Stimulated activated memory B cell treated with anti-CD40 and anti-IgM and Interleukin-4, amounts not matched to agents 10 μg/mL and 1 μg/mL and 100 μg/mL, for 72 hours (primary cell): ENCODE measurements around the gene KPNA6.
"Not testable (repeated sequence)": the region's sequence is repeated elsewhere in the genome, so short reads cannot be mapped to it uniquely, and the experiment has no call there.

ENCODE experiments used
- ATAC-seq: fragments of 150-1000 bp; cut with Tn5 transposase; 2 replicates; pipeline ENCODE4 v1.10.0; 2021
- H3K27ac Mint-ChIP-seq: one replicate; pipeline ENCODE4 v1.8.0; 2022; ENCODE audit warnings: mild to moderate bottlenecking, mixed read lengths
- H3K27me3 Mint-ChIP-seq: one replicate; pipeline ENCODE4 v1.8.0; 2022; ENCODE audit warnings: mixed read lengths
- H3K36me3 Mint-ChIP-seq: one replicate; pipeline ENCODE4 v1.8.0; 2022; ENCODE audit warnings: mixed read lengths
- H3K4me1 Mint-ChIP-seq: one replicate; pipeline ENCODE4 v1.8.0; 2022; ENCODE audit warnings: mixed read lengths
- H3K4me3 Mint-ChIP-seq: one replicate; pipeline ENCODE4 v1.8.0; 2022; ENCODE audit warnings: mild to moderate bottlenecking, moderate library complexity, mixed read lengths
- H3K9me3 Mint-ChIP-seq: one replicate; pipeline ENCODE4 v1.8.0; 2022; ENCODE audit warnings: mixed read lengths

The KPNA6 gene

GRCh38 chr1:32107742-32108661, at the start of gene KPNA6:
TSS of gene KPNA6 (plus strand) at chr1:32108056. CDS start at chr1:32108131, 75 bp downstream.
- H3K9me3 Mint-ChIP-seq, result no peaks in the 10 kb centered on the region
- ATAC-seq, result peak; percentile 90
- peak within 1 kb of the TSS; percentile 90 for H3K27ac Mint-ChIP-seq
- H3K36me3 Mint-ChIP-seq, result no peaks in the 10 kb centered on the region
- H3K4me1 Mint-ChIP-seq, result peaks cover 37% of the 10 kb centered on the region
- no peaks in the 10 kb centered on the region for H3K27me3 Mint-ChIP-seq
- peak within 1 kb of the TSS; percentile 90 for H3K4me3 Mint-ChIP-seq

- no peak overlapping the region for H3K4me3 Mint-ChIP-seq
- ATAC-seq, result no peak
- no peak overlapping the region for H3K27ac Mint-ChIP-seq
- H3K36me3 Mint-ChIP-seq, result peaks cover 27% of the 10 kb centered on the region
- no peaks in the 10 kb centered on the region for H3K4me1 Mint-ChIP-seq
- H3K9me3 Mint-ChIP-seq, result no peaks in the 10 kb centered on the region
- no peaks in the 10 kb centered on the region for H3K27me3 Mint-ChIP-seq
Observed at GRCh38 chr1:32060914-32061313, 46.9 kb upstream of the KPNA6 start.

- no peaks in the 10 kb centered on the region for H3K27me3 Mint-ChIP-seq
- no peak for ATAC-seq
- no peaks in the 10 kb centered on the region for H3K9me3 Mint-ChIP-seq
- H3K27ac Mint-ChIP-seq, result no peak overlapping the region
- peaks cover 11% of the 10 kb centered on the region for H3K4me1 Mint-ChIP-seq
- H3K4me3 Mint-ChIP-seq, result no peak overlapping the region
- peaks cover 25% of the 10 kb centered on the region for H3K36me3 Mint-ChIP-seq
Observed at GRCh38 chr1:32062867-32063230, 45.0 kb upstream of the KPNA6 start.

GRCh38 chr1:32063261-32063681, 44.6 kb upstream of the KPNA6 start:
- no peak for ATAC-seq
- no peaks in the 10 kb centered on the region for H3K9me3 Mint-ChIP-seq

GRCh38 chr1:32065613-32066488, 42.0 kb upstream of the KPNA6 start:
- not testable (repeated sequence) for H3K27ac Mint-ChIP-seq, H3K27me3 Mint-ChIP-seq, H3K9me3 Mint-ChIP-seq, H3K36me3 Mint-ChIP-seq, ATAC-seq, H3K4me3 Mint-ChIP-seq
- peaks cover 11% of the 10 kb centered on the region for H3K4me1 Mint-ChIP-seq

More at GRCh38 chr1:32063261-32063681, 44.6 kb upstream of the KPNA6 start:
- Mint-ChIP-seq H3K27ac (no peak overlapping the region), H3K4me1 (peaks cover 11% of the 10 kb centered on the region), H3K36me3 (peaks cover 24% of the 10 kb centered on the region), H3K27me3 (no peaks in the 10 kb centered on the region), H3K4me3 (no peak overlapping the region)

GRCh38 chr1:32066489-32066873, 41.4 kb upstream of the KPNA6 start:
- no peaks in the 10 kb centered on the region for H3K9me3 Mint-ChIP-seq
- no peak overlapping the region for H3K27ac Mint-ChIP-seq
- no peaks in the 10 kb centered on the region for H3K27me3 Mint-ChIP-seq
- H3K36me3 Mint-ChIP-seq, result no peaks in the 10 kb centered on the region
- H3K4me1 Mint-ChIP-seq, result peaks cover 11% of the 10 kb centered on the region
- H3K4me3 Mint-ChIP-seq, result no peak overlapping the region
- peak; percentile 58 for ATAC-seq

GRCh38 chr1:32068957-32069588, 38.8 kb upstream of the KPNA6 start:
- Mint-ChIP-seq H3K9me3 (no peaks in the 10 kb centered on the region), H3K27me3 (no peaks in the 10 kb centered on the region), H3K36me3 (no peaks in the 10 kb centered on the region), H3K4me1 (peaks cover 32% of the 10 kb centered on the region), H3K4me3 (no peak overlapping the region), H3K27ac (no peak overlapping the region)
- no peak for ATAC-seq

GRCh38 chr1:32071758-32072621, 35.9 kb upstream of the KPNA6 start:
- Mint-ChIP-seq H3K9me3 (no peaks in the 10 kb centered on the region), H3K27me3 (no peaks in the 10 kb centered on the region), H3K27ac (peak overlapping the region; percentile 89), H3K4me1 (peaks cover 43% of the 10 kb centered on the region), H3K36me3 (peaks cover 1% of the 10 kb centered on the region), H3K4me3 (peak overlapping the region; percentile 85)
- no peak for ATAC-seq

GRCh38 chr1:32072622-32073298, 35.1 kb upstream of the KPNA6 start, which contains the start of gene TMEM39B:
TSS of gene TMEM39B (plus strand) at chr1:32072939. CDS start at chr1:32073048, 109 bp downstream.
- Mint-ChIP-seq H3K27me3 (no peaks in the 10 kb centered on the region), H3K4me1 (peaks cover 49% of the 10 kb centered on the region), H3K4me3 (peak within 1 kb of the TSS; percentile 85), H3K9me3 (no peaks in the 10 kb centered on the region), H3K36me3 (peaks cover 9% of the 10 kb centered on the region), H3K27ac (peak within 1 kb of the TSS; percentile 89)
- ATAC-seq, result peak; percentile 96

GRCh38 chr1:32073299-32074229, 34.3 kb upstream of the KPNA6 start:
- Mint-ChIP-seq H3K27me3 (no peaks in the 10 kb centered on the region), H3K9me3 (no peaks in the 10 kb centered on the region), H3K27ac (peak overlapping the region; percentile 89), H3K4me1 (peaks cover 50% of the 10 kb centered on the region), H3K4me3 (peak overlapping the region; percentile 85), H3K36me3 (peaks cover 10% of the 10 kb centered on the region)
- no peak for ATAC-seq

GRCh38 chr1:32074841-32075240, 33.0 kb upstream of the KPNA6 start:
- Mint-ChIP-seq H3K36me3 (peaks cover 18% of the 10 kb centered on the region), H3K9me3 (no peaks in the 10 kb centered on the region), H3K4me3 (no peak overlapping the region), H3K27me3 (no peaks in the 10 kb centered on the region), H3K4me1 (peaks cover 50% of the 10 kb centered on the region), H3K27ac (peak overlapping the region; percentile 18)
- no peak for ATAC-seq

GRCh38 chr1:32077451-32077850, 30.4 kb upstream of the KPNA6 start:
- no peaks in the 10 kb centered on the region for H3K9me3 Mint-ChIP-seq
- H3K27me3 Mint-ChIP-seq, result no peaks in the 10 kb centered on the region
- H3K36me3 Mint-ChIP-seq, result peaks cover 24% of the 10 kb centered on the region
- H3K27ac Mint-ChIP-seq, result peak overlapping the region; percentile 43
- H3K4me3 Mint-ChIP-seq, result no peak overlapping the region
- ATAC-seq, result no peak
- H3K4me1 Mint-ChIP-seq, result peaks cover 55% of the 10 kb centered on the region

- Mint-ChIP-seq H3K27me3 (no peaks in the 10 kb centered on the region), H3K36me3 (peaks cover 48% of the 10 kb centered on the region), H3K27ac (peak overlapping the region; percentile 20), H3K9me3 (no peaks in the 10 kb centered on the region), H3K4me1 (peaks cover 33% of the 10 kb centered on the region), H3K4me3 (no peak overlapping the region)
- peak; percentile 54 for ATAC-seq
Observed at GRCh38 chr1:32082022-32082421, 25.8 kb upstream of the KPNA6 start.
